HG03175 (cell line): ENCODE data around the gene GDNF.
"Not testable (repeated sequence)": the region's sequence is repeated elsewhere in the genome, so short reads cannot be mapped to it uniquely, and the experiment has no call there.

Source experiments
- ATAC-seq: cut with Tn5 transposase; IDR thresholded peaks from one replicate; pipeline ENCODE4 v1.9.1; 2021; ENCODE audit warnings: mild to moderate bottlenecking, moderate library complexity; ENCODE audit not compliant: unreplicated experiment

GDNF gene

GRCh38 chr5:37839407-37840052 is at the start of gene GDNF:
TSS of gene GDNF (minus strand) at chr5:37840041. CDS start at chr5:37834796, 5,245 bp downstream.
- ATAC-seq, result no peak

GRCh38 chr5:37888476-37888875 is 48.6 kb upstream of the GDNF start:
- ATAC-seq, result no peak

- no peak for ATAC-seq
These were observed 46.5 kb upstream of the GDNF start for GRCh38 chr5:37886242-37886905.

- no peak for ATAC-seq
These were observed 42.8 kb upstream of the GDNF start for GRCh38 chr5:37882636-37883035.

GRCh38 chr5:37881359-37881758 is 41.5 kb upstream of the GDNF start:
- peak; percentile 73 for ATAC-seq

GRCh38 chr5:37876943-37877342 is 37.1 kb upstream of the GDNF start:
- ATAC-seq, result no peak

GRCh38 chr5:37876245-37876644 is 36.4 kb upstream of the GDNF start:
- ATAC-seq, result no peak

- ATAC-seq, result no peak
These were observed 35.4 kb upstream of the GDNF start for GRCh38 chr5:37875051-37875787.

- ATAC-seq, result no peak
These were observed 34.1 kb upstream of the GDNF start for GRCh38 chr5:37873988-37874387.

- no peak for ATAC-seq
These were observed 31.4 kb upstream of the GDNF start for GRCh38 chr5:37871023-37871815.

GRCh38 chr5:37869216-37869615 is 29.4 kb upstream of the GDNF start:
- no peak for ATAC-seq

GRCh38 chr5:37867654-37868053 is 27.8 kb upstream of the GDNF start:
- no peak for ATAC-seq

GRCh38 chr5:37862907-37863306 is 23.1 kb upstream of the GDNF start:
- ATAC-seq, result not testable (repeated sequence)

- ATAC-seq, result no peak
These were observed 20.4 kb upstream of the GDNF start for GRCh38 chr5:37860206-37860605.

- ATAC-seq, result peak; percentile 97
These were observed 20.0 kb upstream of the GDNF start for GRCh38 chr5:37859805-37860204.

- ATAC-seq, result no peak
These were observed 18.4 kb upstream of the GDNF start for GRCh38 chr5:37858250-37858649.

GRCh38 chr5:37857696-37858095 is 17.9 kb upstream of the GDNF start:
- ATAC-seq, result no peak

- ATAC-seq, result no peak
These were observed 15.6 kb upstream of the GDNF start for GRCh38 chr5:37855438-37855837.

GRCh38 chr5:37851305-37851704 is 11.5 kb upstream of the GDNF start:
- no peak for ATAC-seq

- no peak for ATAC-seq
These were observed 10.5 kb upstream of the GDNF start for GRCh38 chr5:37850226-37850865.

GRCh38 chr5:37849641-37850040 is 9.8 kb upstream of the GDNF start:
- no peak for ATAC-seq
